Endothelial cell of umbilical vein (primary cell): ENCODE results near the gene GTF2A2. TPM values are rescaled to one million over a fixed set of nuclear protein-coding genes. Genes with fewer than 3 reads are reported as not detected.

Source experiments
- BruUV-seq: library from RNA; stranded (reverse); fragments of 400-500 nt; replicated peaks from 2 replicates; lab custom pipeline; 2021; lab: Mats Ljungman, UMichigan
- CTCF ChIA-PET: fragments of 300-600, 350-600 bp; sonication (Branson Sonifier 250); formaldehyde crosslinking; loops from one replicate; lab custom pipeline; 2021; ENCODE audit warnings: antibody characterized with exemption, inconsistent platforms; lab: Charles Lee
- POLR2A ChIA-PET: fragments of 300-600, 350-600 bp; sonication (Branson Sonifier 250); formaldehyde crosslinking; loops from one replicate; lab custom pipeline; 2021; ENCODE audit warnings: antibody characterized with exemption, inconsistent platforms; lab: Charles Lee
- DNase-seq: peaks from one replicate; pipeline ENCODE4 v3.0.0-alpha.2; 2011; ENCODE audit warnings: low read depth, low spot score
- FAIRE-seq: peaks from 2 replicates; lab custom pipeline; 2011; peaks lifted over from hg19 to GRCh38; lab: Jason Lieb, UNC
- H2AFZ ChIP-seq: 2 replicates; pipeline ENCODE4 v1.6.0; 2012; ENCODE audit warnings: low read depth, low read length, control low read depth, inconsistent platforms
- H3K27ac ChIP-seq: 2 replicates; pipeline ENCODE4 v1.5.1; 2011; ENCODE audit warnings: low read depth, mild to moderate bottlenecking, control low read depth, low read length, moderate library complexity; ENCODE audit not compliant: insufficient read depth
- H3K27me3 ChIP-seq, 2 experiments: 2 replicates each; pipeline versions ENCODE4 v1.6.0 to v1.6.1; 2011; ENCODE audit warnings: low read length in 2 of 2, mixed read lengths in 1 of 2; ENCODE audit not compliant: control insufficient read depth in 2 of 2, insufficient read depth in 2 of 2
- H3K36me3 ChIP-seq, 2 experiments: 2 replicates in 1 of 2; 3 replicates in 1 of 2; pipeline ENCODE4 v1.5.1; 2011; ENCODE audit warnings: low read length in 2 of 2, mild to moderate bottlenecking in 1 of 2, moderate library complexity in 1 of 2; ENCODE audit not compliant: control insufficient read depth in 2 of 2, insufficient read depth in 2 of 2; ENCODE audit errors: extremely low read depth in 1 of 2
- H3K4me1 ChIP-seq: 3 replicates; pipeline ENCODE4 v1.5.1; 2011; ENCODE audit warnings: mild to moderate bottlenecking, low read length; ENCODE audit not compliant: control insufficient read depth, insufficient read depth; ENCODE audit errors: extremely low read depth
- H3K4me2 ChIP-seq: 2 replicates; pipeline ENCODE4 v1.6.1; 2011; ENCODE audit warnings: low read length, control low read depth, mixed read lengths; ENCODE audit not compliant: insufficient read depth
- H3K4me3 ChIP-seq, 3 experiments: fragments of 200-600 bp in 1 of 3; sonication (generic), shearing (Covaris generic) in 1 of 3; replicated peaks in 1 of 3; 2 replicates each; pipeline ENCODE4 v1.5.1; 2011 to 2016; ENCODE audit warnings: control low read depth in 3 of 3, low read length in 3 of 3, mild to moderate bottlenecking in 2 of 3, inconsistent platforms in 1 of 3, low read depth in 1 of 3, moderate library complexity in 1 of 3; ENCODE audit not compliant: insufficient read depth in 1 of 3
- H3K79me2 ChIP-seq: 2 replicates; pipeline ENCODE4 v1.6.0; 2012; ENCODE audit warnings: low read length, inconsistent platforms; ENCODE audit not compliant: control insufficient read depth, insufficient read depth
- H3K9ac ChIP-seq: replicated peaks from 2 replicates; pipeline ENCODE3; 2011; ENCODE audit warnings: low read length, control low read depth; ENCODE audit not compliant: insufficient read depth; ENCODE audit errors: extremely low read depth
- H3K9me1 ChIP-seq: replicated peaks from 3 replicates; pipeline ENCODE4 v1.6.0; 2011; ENCODE audit warnings: mild to moderate bottlenecking, low read length; ENCODE audit not compliant: control insufficient read depth, insufficient read depth; ENCODE audit errors: extremely low read depth
- H3K9me3 ChIP-seq: replicated peaks from 2 replicates; pipeline ENCODE4 v1.5.1; 2012; ENCODE audit warnings: low read length, inconsistent platforms; ENCODE audit not compliant: control insufficient read depth, insufficient read depth
- H4K20me1 ChIP-seq: replicated peaks from 2 replicates; pipeline ENCODE3; 2011; ENCODE audit warnings: mild to moderate bottlenecking, low read length; ENCODE audit not compliant: control insufficient read depth, insufficient read depth; ENCODE audit errors: extremely low read depth
- CTCF ChIP-seq, 2 donors: IDR thresholded peaks; 1 replicate in 1 of 2; 2 replicates in 1 of 2; pipeline ENCODE4 v1.5.1; 2011; ENCODE audit warnings: low read length in 2 of 2, mild to moderate bottlenecking in 2 of 2, moderate library complexity in 2 of 2, control low read depth in 1 of 2, inconsistent platforms in 1 of 2, low read depth in 1 of 2; ENCODE audit not compliant: insufficient read depth in 1 of 2; ENCODE audit errors: extremely low read depth in 1 of 2
- EZH2 ChIP-seq: IDR thresholded peaks from 2 replicates; pipeline ENCODE4 v1.6.1; 2012; ENCODE audit warnings: borderline replicate concordance, low read depth, mild to moderate bottlenecking, moderate library complexity, low read length, inconsistent platforms; ENCODE audit not compliant: severe bottlenecking
- FOS ChIP-seq: IDR thresholded peaks from 2 replicates; pipeline ENCODE4 v1.6.1; 2011; ENCODE audit warnings: mild to moderate bottlenecking, low read length, moderate library complexity, borderline replicate concordance; ENCODE audit not compliant: insufficient read depth
- GATA2 ChIP-seq: IDR thresholded peaks from 2 replicates; pipeline ENCODE4 v1.7.0; 2011; ENCODE audit warnings: low read depth, mild to moderate bottlenecking, moderate library complexity, mixed read lengths, low read length; ENCODE audit not compliant: insufficient read length, insufficient read depth
- MAX ChIP-seq: IDR thresholded peaks from 2 replicates; pipeline ENCODE4 v1.6.1; 2011; ENCODE audit not compliant: insufficient read depth, insufficient read length
- MYC ChIP-seq: IDR thresholded peaks from one replicate; pipeline ENCODE4 v1.6.1; 2011; ENCODE audit warnings: mild to moderate bottlenecking, low read depth, low read length
- POLR2A ChIP-seq: IDR thresholded peaks from 2 replicates; pipeline ENCODE4 v1.6.1; 2012; ENCODE audit warnings: low read depth, mild to moderate bottlenecking, control low read depth, low read length
- POLR2AphosphoS5 ChIP-seq: IDR thresholded peaks from 2 replicates; pipeline ENCODE4 v1.6.1; 2012; ENCODE audit warnings: low read depth, mild to moderate bottlenecking, control low read depth, low read length, moderate library complexity; ENCODE audit not compliant: insufficient read depth
- dilution Hi-C: fragments of 300-500 bp; cut with MboI; formaldehyde crosslinking; loops from one replicate; pipeline ENCODE4 v1.15.0; 2019; ENCODE audit warnings: low sequenced_read_pairs; ENCODE audit not compliant: extremely low pct_ligation_motif_present
- intact Hi-C: fragments of 100-400 bp; cut with micrococcal nuclease; formaldehyde crosslinking; loops from one replicate; pipeline ENCODE4 v1.10.0; 2022
- polyA plus RNA-seq, 4 experiments: library from polyadenylated mRNA; depleted of rRNA in 3 of 4; stranded (reverse) in 3 of 4; unstranded in 1 of 4; fragments of >200 nt; gene quantifications; 2 replicates each; pipeline versions ENCODE4 v1.2.1 to v1.2.3, GENCODE V29; 2011 to 2012; ENCODE audit warnings: missing spikeins in 1 of 4
- total RNA-seq: library from RNA; stranded (reverse); gene quantifications from 2 replicates; pipeline ENCODE4 v1.2.3, GENCODE V29; 2021

GTF2A2 gene
- total and polyA plus RNA-seq, 2 donors (not counting 3 experiments of a cell fraction or from before 2014, with no cell fraction given) = 67.9 to 128 TPM

GRCh38 chr15:59662260-59662659 lies 4.9 kb upstream of the GTF2A2 start:
- CTCF ChIA-PET = interaction anchor here (0.8 kb wide), 1 partner anchor 129 kb away, joined by 3 read pairs; no protein-coding TSS in a partner anchor

GRCh38 chr15:59659366-59659765 lies 2.1 kb upstream of the GTF2A2 start:
- Histone ChIP-seq H3K9ac (no peak overlapping the region), H3K9me3 (no peaks in the 10 kb centered on the region), H3K79me2 (peaks cover 29% of the 10 kb centered on the region), H3K4me3 (no peak overlapping the region), H3K27me3 (no peaks in the 10 kb centered on the region), H3K36me3 (peaks cover 5 to 18% of the 10 kb centered on the region in 2 experiments), H4K20me1 (peaks cover 7% of the 10 kb centered on the region), H3K27ac (no peak overlapping the region), H2AFZ (no peak overlapping the region), H3K9me1 (no peaks in the 10 kb centered on the region), H3K4me1 (peaks cover 14% of the 10 kb centered on the region), H3K4me2 (no peak overlapping the region)
- intact Hi-C loops (loop anchor here (5.0 kb wide), 1 partner anchor 287 kb away; the partner anchor contains the start of gene MYO1E), dilution Hi-C loops (no loop called here)
- CTCF ChIA-PET = no interaction called here
- POLR2A ChIA-PET = no interaction called here
- no peak for TF ChIP-seq POLR2AphosphoS5
- no peak for TF ChIP-seq FOS
- TF ChIP-seq POLR2A = no peak
- TF ChIP-seq MYC = no peak
- TF ChIP-seq CTCF (IDR thresholded peaks at IDR 0.05; ENCODE audit: extremely low read depth in 1 of 2, insufficient read depth in 1 of 2, low read depth in 1 of 2, low read length in 2 of 2) = no peak
- TF ChIP-seq MAX = no peak
- TF ChIP-seq GATA2 = no peak
- no peak for TF ChIP-seq EZH2
- DNase-seq = no peak
- no TSS peak for BruUV-seq
- no peak for FAIRE-seq

More at GRCh38 chr15:59662260-59662659, 4.9 kb upstream of the GTF2A2 start:
- POLR2A ChIA-PET = no interaction called here
- Histone ChIP-seq H3K36me3 (peaks cover 8 to 26% of the 10 kb centered on the region in 2 experiments), H3K4me1 (no peaks in the 10 kb centered on the region), H3K9me1 (no peaks in the 10 kb centered on the region), H3K27ac (no peak overlapping the region), H4K20me1 (no peaks in the 10 kb centered on the region), H3K4me3 (no peak overlapping the region), H3K9ac (no peak overlapping the region), H2AFZ (no peak overlapping the region), H3K27me3 (no peaks in the 10 kb centered on the region), H3K79me2 (peaks cover 3% of the 10 kb centered on the region), H3K4me2 (no peak overlapping the region), H3K9me3 (no peaks in the 10 kb centered on the region)
- BruUV-seq = no TSS peak
- DNase-seq (no peak), FAIRE-seq (no peak)
- dilution Hi-C loops (no loop called here), intact Hi-C loops (no loop called here)
- no peak for TF ChIP-seq EZH2
